Activated naive CD8-positive, alpha-beta T cell treated with anti-CD3 and anti-CD28 coated beads, Interleukin-2, amount 50 U/mL, for 24 hours (primary cell): ENCODE results near the gene ASAP2.

Source experiments
- ATAC-seq: fragments of 150-1000 bp; cut with Tn5 transposase; one replicate; pipeline ENCODE4 v1.10.0; 2021
- DNase-seq: peaks from one replicate; pipeline ENCODE4 v3.0.0; 2021
- H3K27ac Mint-ChIP-seq: one replicate; pipeline ENCODE4 v1.8.0; 2021; ENCODE audit warnings: mild to moderate bottlenecking, mixed read lengths
- H3K27me3 Mint-ChIP-seq: one replicate; pipeline ENCODE4 v1.8.0; 2021; ENCODE audit warnings: mixed read lengths
- H3K36me3 Mint-ChIP-seq: one replicate; pipeline ENCODE4 v1.8.0; 2021; ENCODE audit warnings: low read depth, mixed read lengths
- H3K4me1 Mint-ChIP-seq: one replicate; pipeline ENCODE4 v1.8.0; 2021; ENCODE audit warnings: mixed read lengths
- H3K4me3 Mint-ChIP-seq: one replicate; pipeline ENCODE4 v1.8.0; 2021; ENCODE audit warnings: mild to moderate bottlenecking, moderate library complexity, mixed read lengths
- H3K9me3 Mint-ChIP-seq: one replicate; pipeline ENCODE4 v1.8.0; 2021; ENCODE audit warnings: mixed read lengths

The ASAP2 gene

GRCh38 chr2:9423100-9423921 is 216.7 kb downstream of the ASAP2 start, which contains the start of the genes CPSF3 and ITGB1BP1:
TSS of gene CPSF3 (plus strand) at chr2:9423654. CDS start at chr2:9423774, 120 bp downstream.
TSS of gene ITGB1BP1 (minus strand) at chr2:9423528. CDS start at chr2:9418697, 4,831 bp downstream.
- ATAC-seq = peak; percentile 88
- H3K36me3 Mint-ChIP-seq = peaks cover 16% of the 10 kb centered on the region
- peaks cover 36% of the 10 kb centered on the region for H3K4me1 Mint-ChIP-seq
- no peaks in the 10 kb centered on the region for H3K27me3 Mint-ChIP-seq
- DNase-seq = peak; percentile 98
- H3K9me3 Mint-ChIP-seq = no peaks in the 10 kb centered on the region
- peak within 1 kb of the TSS; percentile 87 for H3K27ac Mint-ChIP-seq
- H3K4me3 Mint-ChIP-seq = no peak within 1 kb of the TSS

- no peak for ATAC-seq
- peaks cover 35% of the 10 kb centered on the region for H3K4me1 Mint-ChIP-seq
- peaks cover 18% of the 10 kb centered on the region for H3K36me3 Mint-ChIP-seq
- no peaks in the 10 kb centered on the region for H3K9me3 Mint-ChIP-seq
- DNase-seq = no peak
- no peaks in the 10 kb centered on the region for H3K27me3 Mint-ChIP-seq
- H3K4me3 Mint-ChIP-seq = no peak overlapping the region
- H3K27ac Mint-ChIP-seq = no peak overlapping the region
These were observed 217.3 kb downstream of the ASAP2 start for GRCh38 chr2:9423922-9424272.

GRCh38 chr2:9424447-9425164 is 218.0 kb downstream of the ASAP2 start:
- DNase-seq = no peak
- ATAC-seq = no peak
- H3K27ac Mint-ChIP-seq = no peak overlapping the region
- no peak overlapping the region for H3K4me3 Mint-ChIP-seq
- H3K4me1 Mint-ChIP-seq = peaks cover 31% of the 10 kb centered on the region
- H3K9me3 Mint-ChIP-seq = no peaks in the 10 kb centered on the region
- no peaks in the 10 kb centered on the region for H3K27me3 Mint-ChIP-seq
- peaks cover 17% of the 10 kb centered on the region for H3K36me3 Mint-ChIP-seq

- peaks cover 41% of the 10 kb centered on the region for H3K36me3 Mint-ChIP-seq
- no peaks in the 10 kb centered on the region for H3K27me3 Mint-ChIP-seq
- DNase-seq = no peak
- no peak overlapping the region for H3K27ac Mint-ChIP-seq
- H3K9me3 Mint-ChIP-seq = no peaks in the 10 kb centered on the region
- peaks cover 20% of the 10 kb centered on the region for H3K4me1 Mint-ChIP-seq
- no peak overlapping the region for H3K4me3 Mint-ChIP-seq
- ATAC-seq = no peak
These were observed 222.5 kb downstream of the ASAP2 start for GRCh38 chr2:9428965-9429577.

DNA sequence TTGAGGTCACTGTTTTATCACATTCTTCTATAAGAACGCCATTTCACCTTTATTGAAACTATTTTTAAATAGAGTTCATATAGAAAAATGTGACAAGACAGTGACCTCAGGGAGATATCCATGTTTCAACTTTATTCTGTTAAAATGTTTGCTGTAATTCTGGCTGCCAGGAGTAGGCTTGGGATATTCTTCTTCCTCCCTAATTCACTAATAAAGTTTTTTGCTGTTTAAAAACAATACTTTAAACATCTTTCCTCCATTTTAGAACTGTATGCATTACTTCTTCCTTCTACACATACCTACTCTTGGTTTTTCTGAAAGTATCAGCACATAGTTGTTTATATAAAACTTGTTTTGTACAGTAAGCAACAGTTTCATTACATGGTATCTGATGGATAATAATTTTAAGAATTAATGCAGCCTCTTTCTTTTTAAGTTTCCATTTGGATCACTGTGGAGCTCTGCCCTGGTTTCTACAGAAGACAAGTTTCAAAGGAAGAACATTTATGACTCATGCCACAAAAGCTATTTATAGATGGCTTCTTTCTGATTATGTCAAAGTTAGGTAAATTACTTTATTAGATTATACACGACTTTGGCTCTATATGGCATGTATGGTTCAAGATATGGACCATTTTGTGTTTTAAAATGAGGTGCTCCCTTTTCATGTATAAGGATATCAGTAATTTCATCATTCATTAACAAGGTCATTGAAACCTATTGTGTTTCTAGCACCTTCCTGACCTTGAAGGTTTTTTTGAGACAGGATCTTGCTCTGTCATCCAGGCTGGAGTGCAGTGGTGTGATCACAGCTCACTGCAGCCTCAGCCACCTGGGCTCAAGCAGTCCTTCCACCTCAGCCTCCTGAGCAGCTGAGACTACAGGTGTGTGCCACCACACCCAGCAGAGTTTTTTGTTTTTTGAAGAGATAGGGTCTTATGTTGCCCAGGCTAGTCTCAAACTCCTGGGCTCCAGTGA is 224.0 kb downstream of the ASAP2 start:
- no peak for DNase-seq
- ATAC-seq = peak; percentile 59
- Mint-ChIP-seq H3K36me3 (peaks cover 51% of the 10 kb centered on the region), H3K4me1 (peaks cover 20% of the 10 kb centered on the region), H3K4me3 (no peak overlapping the region), H3K27me3 (no peaks in the 10 kb centered on the region), H3K27ac (peak overlapping the region; percentile 80), H3K9me3 (no peaks in the 10 kb centered on the region)

DNA sequence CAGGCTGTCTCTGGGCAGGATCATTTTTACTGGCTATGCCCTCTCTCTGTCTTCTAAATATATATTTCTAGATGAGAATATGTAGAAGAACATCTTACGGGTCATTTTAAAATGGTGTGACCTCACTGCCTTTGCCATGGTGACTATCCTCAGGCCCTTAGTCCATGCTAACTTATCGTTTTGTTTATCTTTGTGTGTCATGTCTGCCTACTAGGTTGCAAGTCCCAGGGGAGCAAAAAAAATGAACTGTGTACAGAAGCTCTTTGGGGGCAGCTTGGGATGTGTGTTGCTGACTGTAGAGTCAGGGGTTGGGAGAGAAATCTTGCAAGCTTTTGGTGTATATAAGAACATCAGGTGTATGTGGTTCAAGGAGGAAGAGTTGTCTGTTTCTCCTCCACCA is 227.9 kb downstream of the ASAP2 start:
- no peaks in the 10 kb centered on the region for H3K9me3 Mint-ChIP-seq
- no peak overlapping the region for H3K27ac Mint-ChIP-seq
- H3K27me3 Mint-ChIP-seq = no peaks in the 10 kb centered on the region
- DNase-seq (no peak), ATAC-seq (no peak)
- peaks cover 74% of the 10 kb centered on the region for H3K36me3 Mint-ChIP-seq
- H3K4me3 Mint-ChIP-seq = no peak overlapping the region
- H3K4me1 Mint-ChIP-seq = peaks cover 15% of the 10 kb centered on the region

- Mint-ChIP-seq H3K36me3 (peaks cover 59% of the 10 kb centered on the region), H3K27ac (no peak overlapping the region)
These were observed 232.9 kb downstream of the ASAP2 start for GRCh38 chr2:9439536-9439935.

DNA sequence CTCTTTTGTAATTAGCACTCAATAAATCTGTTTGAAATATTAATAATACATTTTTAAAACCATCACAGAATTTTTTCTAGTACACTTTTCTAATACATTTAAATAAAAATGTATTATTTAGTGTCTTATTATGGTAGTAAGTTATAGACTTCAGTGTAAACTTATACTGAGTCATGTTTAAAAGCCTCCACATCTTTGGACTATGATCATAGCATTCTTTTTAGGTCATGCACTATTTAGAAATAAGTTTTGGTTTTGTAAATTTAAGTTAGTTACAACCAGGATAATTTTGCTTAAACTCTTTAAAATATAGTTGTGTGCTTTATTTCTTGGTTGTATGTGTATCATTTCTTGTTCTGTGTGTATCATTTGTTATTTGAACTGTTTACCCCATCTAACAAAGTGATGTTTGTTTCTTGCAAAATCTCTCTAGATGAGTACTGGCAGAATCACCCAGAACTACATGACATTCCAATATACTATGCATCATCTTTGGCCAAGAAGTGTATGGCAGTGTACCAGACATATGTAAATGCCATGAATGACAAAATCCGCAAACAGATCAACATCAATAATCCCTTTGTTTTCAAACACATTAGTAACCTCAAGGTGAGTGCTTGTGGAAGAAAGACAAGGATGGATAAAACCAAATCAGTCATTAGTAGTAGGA is 233.6 kb downstream of the ASAP2 start:
- Mint-ChIP-seq H3K4me3 (no peak overlapping the region), H3K27me3 (no peaks in the 10 kb centered on the region), H3K9me3 (no peaks in the 10 kb centered on the region), H3K27ac (no peak overlapping the region), H3K36me3 (peaks cover 57% of the 10 kb centered on the region), H3K4me1 (no peaks in the 10 kb centered on the region)
- ATAC-seq = no peak
- DNase-seq = no peak

More at GRCh38 chr2:9439536-9439935, 232.9 kb downstream of the ASAP2 start:
- no peaks in the 10 kb centered on the region for H3K9me3 Mint-ChIP-seq
- no peak for DNase-seq
- H3K4me1 Mint-ChIP-seq = no peaks in the 10 kb centered on the region
- no peak for ATAC-seq
- H3K4me3 Mint-ChIP-seq = no peak overlapping the region
- no peaks in the 10 kb centered on the region for H3K27me3 Mint-ChIP-seq

DNA sequence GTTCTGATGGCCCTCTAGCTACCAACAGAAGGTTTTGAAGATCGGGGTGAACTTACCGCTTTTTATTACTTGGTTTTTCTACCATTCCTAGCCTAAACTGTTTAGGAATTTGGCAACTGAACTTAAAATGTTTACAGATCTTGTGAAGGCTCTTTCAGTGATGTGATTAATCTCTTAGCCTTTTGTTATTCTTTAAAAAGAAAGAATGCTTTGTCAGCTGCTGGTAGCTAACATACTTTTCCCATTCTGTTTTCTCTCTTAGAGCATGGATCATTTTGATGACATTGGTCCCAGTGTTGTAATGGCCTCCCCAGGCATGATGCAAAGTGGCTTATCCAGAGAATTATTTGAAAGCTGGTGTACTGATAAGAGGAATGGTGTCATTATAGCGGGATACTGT is 234.9 kb downstream of the ASAP2 start:
- Mint-ChIP-seq H3K9me3 (no peaks in the 10 kb centered on the region), H3K4me3 (no peak overlapping the region), H3K27ac (no peak overlapping the region), H3K4me1 (peaks cover 4% of the 10 kb centered on the region), H3K36me3 (peaks cover 58% of the 10 kb centered on the region), H3K27me3 (no peaks in the 10 kb centered on the region)
- ATAC-seq = no peak
- no peak for DNase-seq

GRCh38 chr2:9443526-9443925 is 236.9 kb downstream of the ASAP2 start:
- Mint-ChIP-seq H3K9me3 (no peaks in the 10 kb centered on the region), H3K36me3 (peaks cover 49% of the 10 kb centered on the region), H3K4me3 (no peak overlapping the region), H3K27me3 (no peaks in the 10 kb centered on the region), H3K27ac (no peak overlapping the region), H3K4me1 (peaks cover 4% of the 10 kb centered on the region)
- DNase-seq (no peak), ATAC-seq (no peak)

GRCh38 chr2:9445089-9445488 is 238.5 kb downstream of the ASAP2 start:
- no peaks in the 10 kb centered on the region for H3K27me3 Mint-ChIP-seq
- H3K4me1 Mint-ChIP-seq = peaks cover 4% of the 10 kb centered on the region
- ATAC-seq (peak; percentile 24), DNase-seq (no peak)
- H3K4me3 Mint-ChIP-seq = no peak overlapping the region
- H3K36me3 Mint-ChIP-seq = peaks cover 45% of the 10 kb centered on the region
- H3K27ac Mint-ChIP-seq = no peak overlapping the region
- H3K9me3 Mint-ChIP-seq = no peaks in the 10 kb centered on the region

DNA sequence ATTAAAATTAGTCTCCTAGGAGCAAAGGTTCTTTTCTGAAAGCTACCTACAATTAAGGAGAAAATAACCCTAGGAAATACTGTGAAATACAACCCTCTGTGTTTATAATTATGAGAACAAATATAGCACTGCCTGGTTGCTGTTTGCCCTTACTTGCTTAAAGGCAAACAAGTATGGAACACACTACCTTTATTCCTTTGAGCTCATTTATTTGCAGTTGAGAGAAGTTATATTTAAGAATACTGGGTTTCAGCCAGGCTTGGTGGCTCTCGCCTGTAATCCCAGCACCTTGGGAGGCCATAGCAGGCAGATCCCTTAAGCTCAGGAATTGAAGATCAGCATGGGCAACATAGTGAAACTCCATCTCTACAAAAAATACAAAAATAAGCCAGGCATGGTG is 244.6 kb downstream of the ASAP2 start:
- H3K27me3 Mint-ChIP-seq = no peaks in the 10 kb centered on the region
- ATAC-seq (no peak), DNase-seq (no peak)
- no peaks in the 10 kb centered on the region for H3K9me3 Mint-ChIP-seq
- no peak overlapping the region for H3K4me3 Mint-ChIP-seq
- no peak overlapping the region for H3K27ac Mint-ChIP-seq
- H3K4me1 Mint-ChIP-seq = no peaks in the 10 kb centered on the region
- H3K36me3 Mint-ChIP-seq = peaks cover 35% of the 10 kb centered on the region
